Measurements from ENCODE around the gene MDGA2.

MDGA2 gene

DNA sequence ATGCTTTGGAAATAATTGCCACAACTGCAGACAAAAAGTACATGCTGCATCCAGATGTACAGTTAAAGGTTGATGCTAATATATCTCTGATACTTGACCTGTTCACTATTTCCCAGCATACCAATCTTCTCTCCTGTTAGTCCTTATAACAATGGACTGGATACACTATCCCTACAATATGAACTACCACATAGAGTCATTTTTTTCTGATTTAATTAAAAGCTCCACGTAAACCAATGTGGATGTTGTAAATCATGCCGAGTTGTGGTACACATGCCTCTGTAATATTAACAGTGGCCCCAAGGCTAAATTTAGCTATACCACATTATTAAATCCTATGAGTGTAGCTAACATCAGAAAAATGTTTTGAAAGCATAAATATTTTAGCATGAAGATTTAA is 554.8 kb downstream of the MDGA2 start:
- no peak for DNase-seq (ENCODE audit: low spot score)

DNA sequence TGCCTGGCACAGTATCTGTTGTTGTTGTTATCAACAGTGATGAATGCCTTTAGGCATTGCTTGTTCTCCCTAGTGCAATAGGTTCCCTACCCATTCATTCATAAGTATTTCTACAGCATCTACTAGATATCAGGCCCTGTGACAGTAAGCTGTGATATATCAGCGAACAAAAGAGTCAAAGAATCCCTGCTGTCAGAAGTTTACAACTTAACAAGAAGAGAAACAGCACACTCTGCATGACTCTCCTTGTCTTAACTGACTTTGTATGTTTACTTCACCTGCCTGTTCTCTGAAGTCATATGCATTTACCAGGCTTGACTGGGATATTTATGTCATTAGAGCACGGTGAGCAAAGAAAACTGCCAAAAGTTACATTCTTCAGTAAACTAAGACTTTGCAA is 571.6 kb downstream of the MDGA2 start:
- no peak for DNase-seq (ENCODE audit: low spot score)

DNA sequence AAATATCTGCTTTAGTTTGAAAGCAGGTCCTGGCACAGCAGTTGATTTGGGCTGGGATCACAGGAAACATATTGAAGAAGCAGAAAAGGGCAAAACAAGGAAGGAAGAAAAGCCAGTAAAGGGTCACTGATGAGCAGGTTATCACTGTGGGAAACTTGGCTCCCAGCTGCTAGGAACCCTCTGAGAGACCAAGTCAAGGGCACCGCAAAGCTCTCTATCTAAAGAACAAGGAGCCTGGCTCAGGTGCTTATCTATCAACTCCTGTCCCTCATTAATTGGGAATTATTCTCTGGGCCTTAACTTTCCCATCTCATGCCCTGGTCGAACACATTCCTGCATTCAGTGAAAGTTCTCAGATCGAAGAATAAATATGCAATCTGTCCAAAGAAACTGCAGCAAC is 572.9 kb downstream of the MDGA2 start:
- DNase-seq (ENCODE audit: low spot score) = no peak

DNA sequence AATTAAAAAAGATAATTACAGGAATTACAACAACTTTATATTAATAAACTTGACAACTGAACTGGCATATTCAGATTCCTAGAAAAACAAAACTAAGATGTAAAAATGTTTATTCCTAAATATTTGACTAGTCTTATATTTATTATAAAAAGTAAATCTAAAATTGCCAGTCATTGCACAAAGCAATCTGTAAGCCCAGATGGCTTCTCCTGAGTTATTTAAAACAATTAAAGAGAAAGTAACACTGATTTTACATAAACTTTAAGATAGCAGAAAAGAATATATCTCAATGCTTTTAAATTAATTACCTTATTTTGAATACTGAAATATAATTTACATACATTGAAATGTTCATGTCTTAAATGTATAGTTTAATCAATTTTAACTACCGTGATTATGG is 589.7 kb downstream of the MDGA2 start:
- no peak for DNase-seq (ENCODE audit: low spot score)

DNA sequence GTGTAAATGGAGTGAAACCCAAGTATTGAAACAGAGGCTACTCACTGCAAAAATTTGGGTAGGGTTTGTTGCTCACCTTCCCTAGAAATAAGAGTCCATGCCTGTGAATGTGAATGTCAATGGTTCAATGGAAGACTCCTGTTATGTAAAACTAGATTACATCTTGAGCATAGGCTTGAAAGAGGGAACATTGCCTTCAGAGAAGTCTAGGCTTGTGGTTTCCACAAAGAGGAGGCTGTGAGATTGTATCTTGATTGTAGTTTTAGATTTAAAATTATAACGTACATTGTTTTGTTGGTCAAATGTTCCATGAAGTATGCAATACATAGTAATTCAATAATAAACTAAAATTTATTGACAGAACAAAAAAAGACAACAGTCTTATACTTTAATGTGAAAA is 610.1 kb downstream of the MDGA2 start:
- no peak for DNase-seq (ENCODE audit: low spot score)

DNA sequence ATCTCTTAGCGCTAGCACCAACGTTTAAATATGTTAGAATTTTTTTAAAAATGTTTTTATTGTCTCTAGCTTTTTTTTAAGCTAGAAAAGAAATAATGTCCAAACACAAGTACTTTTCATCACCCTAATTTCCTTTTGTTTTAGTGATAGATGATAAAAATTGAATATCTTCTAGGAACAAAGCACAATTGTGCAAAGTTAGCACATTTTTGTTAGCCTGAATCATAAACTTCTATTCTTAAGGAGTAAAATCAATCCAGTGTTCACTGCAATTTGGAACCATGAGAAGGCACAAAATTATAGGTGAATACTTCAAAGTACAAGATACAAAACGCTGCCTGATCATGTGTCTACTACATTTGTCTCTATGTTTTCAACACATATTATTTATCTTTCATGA is 615.4 kb downstream of the MDGA2 start:
- no peak for DNase-seq (ENCODE audit: low spot score)

DNA sequence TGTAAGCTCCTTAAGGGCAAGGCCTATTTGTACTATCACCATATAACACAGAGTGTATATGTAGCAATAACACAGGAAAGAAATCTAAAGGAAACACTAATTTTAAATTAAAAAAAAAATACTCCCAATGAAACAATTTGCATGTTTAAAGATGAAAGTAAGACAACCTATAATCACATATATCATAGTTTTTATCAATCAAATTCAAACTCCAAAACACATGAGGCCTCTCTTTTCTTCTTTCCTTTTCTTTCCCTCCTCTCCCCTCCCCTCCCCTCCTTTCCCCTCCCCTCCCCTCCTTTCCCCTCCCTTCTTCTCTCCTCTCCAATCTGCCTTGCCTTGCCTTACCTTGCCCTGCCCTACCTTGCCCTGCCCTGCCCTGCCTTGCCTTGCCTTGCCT is 618.0 kb downstream of the MDGA2 start:
- DNase-seq (ENCODE audit: low spot score) = no peak

DNA sequence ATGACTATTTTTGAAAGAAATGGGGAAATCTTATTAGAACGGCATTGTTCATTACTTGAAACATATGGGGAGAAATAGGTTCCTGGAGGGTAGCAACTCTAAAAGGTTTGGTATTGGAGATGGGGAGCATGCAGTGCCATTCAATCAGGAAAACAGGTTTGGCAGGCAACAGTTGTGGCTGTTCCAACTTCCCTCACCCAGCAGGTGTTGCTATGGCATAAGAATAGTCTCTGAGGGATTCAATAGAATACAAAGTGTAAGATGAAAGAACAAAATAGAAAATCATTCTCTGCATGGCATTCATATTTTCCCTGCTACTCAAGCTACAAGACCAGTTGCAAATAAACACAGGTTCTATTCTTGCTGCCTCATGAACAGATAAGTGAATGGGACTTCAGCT is 630.6 kb downstream of the MDGA2 start:
- DNase-seq (ENCODE audit: low spot score) = peak; percentile 41

DNA sequence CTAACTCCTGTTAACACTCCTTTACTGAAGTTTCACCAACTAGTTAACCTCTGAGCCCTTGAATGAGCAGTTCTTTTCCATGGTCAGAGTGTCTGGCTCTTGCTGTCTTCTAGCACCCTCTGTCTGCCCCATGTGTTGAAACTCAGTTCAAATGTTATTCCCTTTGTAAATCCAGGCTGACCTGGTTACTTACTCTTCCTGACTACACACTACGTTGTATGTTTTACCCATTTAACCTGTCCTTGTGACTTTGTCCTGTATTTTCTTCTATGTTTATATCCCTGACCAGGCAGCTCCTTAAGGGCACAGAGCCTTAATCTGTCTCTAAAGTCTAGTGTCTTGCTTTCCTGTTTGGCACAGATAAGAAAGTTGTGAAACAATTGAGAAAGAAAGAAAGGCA is 634.9 kb downstream of the MDGA2 start:
- DNase-seq (ENCODE audit: low spot score) = peak; percentile 45

DNA sequence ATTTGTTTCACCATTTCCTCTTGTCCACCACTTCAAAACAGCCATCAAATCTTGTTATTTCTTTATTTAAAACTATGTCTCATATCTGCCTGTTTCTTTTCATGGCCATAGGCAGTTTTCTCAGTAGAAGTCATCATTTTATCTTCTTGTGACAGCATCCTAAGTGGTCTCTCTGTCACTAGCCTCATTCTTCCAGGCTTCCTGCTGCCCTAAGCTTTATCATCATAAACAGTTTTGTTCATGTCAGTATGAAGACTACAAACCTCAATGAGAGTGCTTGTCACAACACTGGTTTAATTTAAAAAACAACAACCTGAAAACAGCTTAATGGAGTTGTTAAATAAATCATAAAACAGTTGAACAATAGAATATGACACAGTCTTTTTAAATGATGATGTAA is 636.1 kb downstream of the MDGA2 start:
- no peak for DNase-seq (ENCODE audit: low spot score)

DNA sequence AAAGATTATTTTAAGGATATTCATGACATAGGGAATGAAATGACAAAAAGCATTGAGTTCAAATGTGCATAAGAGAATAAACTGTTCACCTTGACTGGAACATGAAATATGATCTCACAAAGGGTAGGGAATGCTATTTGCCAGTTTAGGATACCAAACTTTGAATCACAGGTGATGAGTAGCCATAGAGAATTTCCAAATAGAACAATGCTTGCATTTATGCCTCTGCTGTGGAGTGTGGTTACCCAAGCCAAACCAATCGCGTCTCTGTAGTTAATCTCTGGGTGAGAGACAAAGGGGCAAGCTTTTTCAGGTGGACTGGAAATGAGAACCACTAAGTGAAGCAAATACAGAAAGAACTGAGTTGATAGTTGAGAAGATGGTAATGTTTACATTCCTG is 652.7 kb downstream of the MDGA2 start:
- no peak for DNase-seq (ENCODE audit: low spot score)

DNA sequence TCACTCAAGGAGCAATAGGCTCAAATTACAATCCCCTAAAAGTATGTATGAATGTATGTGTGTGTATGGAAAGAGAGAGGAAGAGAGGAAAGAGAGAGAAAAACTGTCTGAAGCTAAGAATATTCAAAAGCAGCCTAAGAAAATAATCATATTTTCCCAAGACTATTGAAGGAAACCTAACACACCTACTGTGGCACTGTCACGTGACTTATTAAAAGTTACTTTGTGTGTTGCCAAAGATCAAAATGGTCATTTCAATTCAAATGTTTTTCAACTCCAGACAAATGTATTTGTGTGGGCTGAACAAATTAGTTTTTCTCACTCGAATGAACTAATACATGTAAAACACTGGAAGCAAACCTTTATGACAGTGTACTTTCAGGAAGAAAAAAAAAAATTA is 654.9 kb downstream of the MDGA2 start:
- DNase-seq (ENCODE audit: low spot score) = no peak

DNA sequence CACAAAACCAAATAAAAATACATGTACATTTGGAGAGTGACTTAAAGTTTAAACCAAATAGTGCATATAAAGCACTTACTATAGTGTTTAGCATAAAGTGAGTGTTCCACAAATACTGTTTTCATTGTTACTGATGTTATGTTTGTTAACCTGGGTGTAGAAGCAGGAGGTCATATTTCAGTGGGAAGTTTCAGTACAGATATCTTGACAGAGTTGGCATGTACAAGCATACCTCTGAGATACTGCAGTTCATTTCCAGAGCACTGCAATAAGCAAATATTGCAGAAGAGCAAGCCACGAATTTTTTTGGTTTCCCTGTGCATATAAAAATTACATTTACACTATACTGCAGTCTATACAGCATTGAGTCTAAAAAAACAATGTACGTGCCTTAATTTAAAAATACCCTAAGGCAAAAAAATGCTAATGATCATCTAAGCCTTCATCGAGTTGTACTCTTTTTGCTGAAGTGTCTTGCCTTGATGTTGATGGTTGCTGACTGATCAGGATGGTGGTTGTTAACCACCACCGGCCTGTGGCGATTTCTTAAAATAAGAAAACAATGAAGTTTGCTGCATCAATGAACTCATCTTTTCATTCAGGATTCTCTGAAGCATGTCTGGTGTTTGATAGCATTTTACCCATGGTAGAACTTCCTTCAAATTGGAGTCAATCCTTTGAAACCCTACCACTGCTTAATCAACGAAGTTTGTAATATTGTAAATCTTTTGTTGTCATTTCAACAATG is 662.7 kb downstream of the MDGA2 start:
- DNase-seq (ENCODE audit: low spot score) = no peak

DNA sequence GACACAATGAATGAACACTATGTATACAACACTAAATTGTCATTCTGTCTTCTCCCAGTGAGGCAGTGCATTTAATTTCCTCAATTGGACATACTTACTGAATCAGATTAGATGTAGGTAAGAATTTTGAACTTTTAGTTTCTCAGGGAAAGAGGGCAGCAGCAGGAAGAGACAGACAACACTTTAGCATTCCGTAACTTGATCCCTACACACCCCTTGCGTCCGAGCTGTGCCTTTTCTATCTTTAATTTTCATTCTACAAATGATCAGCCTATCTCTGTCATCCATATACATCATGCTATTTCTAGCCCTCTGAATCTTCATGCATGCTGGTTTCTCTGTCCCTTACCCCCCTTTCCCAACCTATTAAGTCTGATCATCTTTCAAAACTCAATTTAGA is 665.8 kb downstream of the MDGA2 start:
- DNase-seq (ENCODE audit: low spot score) = no peak

DNA sequence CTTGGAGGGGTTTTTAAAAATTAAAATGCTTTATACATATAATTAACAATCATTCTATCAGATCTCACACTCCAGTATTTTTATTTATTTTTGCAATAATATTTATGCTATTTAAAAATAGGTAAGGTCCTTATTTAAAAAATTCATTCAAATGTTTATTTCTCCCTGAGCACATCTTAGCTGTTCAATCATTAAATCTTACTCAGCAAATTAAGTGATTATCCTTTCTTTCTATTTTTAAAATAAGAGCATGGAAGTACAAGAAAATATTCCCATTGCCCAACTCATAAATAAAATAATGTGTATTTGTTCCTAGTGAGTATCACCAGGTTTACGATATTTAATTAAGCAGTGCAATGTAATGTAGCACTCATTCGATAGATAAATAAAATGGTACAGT is 666.7 kb downstream of the MDGA2 start:
- DNase-seq (ENCODE audit: low spot score) = no peak

DNA sequence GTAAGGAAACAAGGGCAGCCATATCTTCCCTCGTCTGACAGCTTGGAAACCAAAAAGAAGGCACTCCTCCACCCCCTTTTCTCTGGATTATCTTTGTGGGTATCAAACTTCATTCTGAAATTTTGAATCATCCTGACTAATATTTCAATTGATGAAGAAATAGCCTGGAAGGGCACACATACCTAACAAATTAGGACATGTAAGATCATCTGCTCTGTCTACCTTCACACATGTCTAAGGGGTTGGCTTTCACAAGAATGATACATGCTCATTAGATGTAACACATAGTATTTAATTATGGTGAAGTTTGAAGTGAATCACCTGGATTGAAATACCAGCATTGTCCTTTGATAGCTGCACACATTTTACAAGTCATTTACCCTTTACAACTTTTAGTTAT is 675.7 kb downstream of the MDGA2 start:
- DNase-seq (ENCODE audit: low spot score) = no peak

DNA sequence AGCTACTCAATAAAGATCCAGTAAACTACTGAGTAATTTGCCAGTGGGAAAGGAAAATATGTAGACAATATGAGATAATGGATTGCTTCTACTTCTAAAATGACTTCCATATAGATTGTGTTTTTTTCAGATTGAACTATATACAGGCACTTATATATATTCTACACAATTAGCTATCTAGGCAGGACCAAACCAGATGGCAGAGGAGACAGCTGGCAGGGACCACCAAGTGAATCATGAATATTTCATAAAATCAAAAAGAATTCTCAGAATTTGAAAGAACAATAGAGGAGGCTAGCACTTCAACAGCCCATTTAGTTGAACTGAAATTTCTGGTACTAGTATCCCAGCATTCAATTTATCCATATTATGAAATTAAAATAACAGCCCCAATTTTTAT is 685.8 kb downstream of the MDGA2 start:
- no peak for DNase-seq (ENCODE audit: low spot score)

DNA sequence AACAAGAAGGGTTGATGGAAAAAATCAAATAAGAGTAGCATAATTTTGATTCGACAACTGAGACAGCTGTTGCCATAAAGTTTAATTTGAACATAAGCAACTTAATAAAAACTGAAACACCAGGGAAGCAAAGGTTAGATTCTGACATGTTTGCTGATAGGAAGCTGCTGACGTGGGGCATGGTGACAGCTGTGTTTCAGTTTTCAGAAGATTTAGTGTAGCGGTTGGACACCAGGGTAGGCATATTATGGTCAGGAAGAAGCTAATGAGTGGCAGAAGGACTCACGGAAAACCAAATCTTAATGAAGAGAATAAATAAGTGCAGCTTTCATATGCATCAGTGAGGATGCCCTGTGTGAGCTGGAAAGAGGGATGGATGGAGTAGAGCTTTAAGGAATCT is 687.1 kb downstream of the MDGA2 start:
- no peak for DNase-seq (ENCODE audit: low spot score)

DNA sequence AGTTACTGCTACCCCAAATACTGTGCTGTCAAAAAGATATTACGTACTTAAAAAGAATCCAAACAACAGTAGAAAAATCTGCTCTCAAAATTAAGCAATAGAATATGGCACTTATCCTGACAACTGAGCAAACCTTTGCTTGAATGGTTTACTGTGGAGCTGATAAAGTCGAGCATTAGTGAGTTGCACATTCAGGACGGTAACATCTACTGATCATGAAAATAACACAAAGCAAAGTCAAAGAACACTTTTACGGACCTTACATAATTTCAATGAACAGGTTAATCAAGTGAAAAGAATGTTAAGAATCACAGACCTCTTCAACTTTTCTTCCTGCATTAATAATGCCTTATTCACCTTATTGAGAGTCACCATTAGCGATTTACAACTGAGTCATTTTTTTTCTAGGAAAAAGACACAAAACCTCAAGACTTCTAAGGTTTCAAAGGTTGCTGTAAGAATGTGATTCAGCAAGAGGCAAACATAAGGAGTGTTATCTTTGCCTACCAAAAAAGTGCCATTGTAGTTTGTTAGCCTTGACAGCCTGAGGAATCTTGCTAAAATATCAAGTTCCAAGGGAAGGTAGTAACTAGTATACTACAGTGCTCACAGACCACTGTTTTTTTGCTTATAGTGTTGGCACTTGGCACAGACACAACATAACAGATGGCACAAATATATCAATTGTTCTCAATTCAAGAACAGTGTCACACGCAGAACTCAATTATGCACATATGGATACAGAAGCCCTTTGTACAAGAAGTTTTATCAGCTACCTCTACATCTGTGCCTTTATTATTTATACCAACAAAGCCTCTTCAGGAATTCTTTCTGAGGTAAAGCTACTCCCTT is 689.6 kb downstream of the MDGA2 start:
- peak; percentile 5 for DNase-seq (ENCODE audit: low spot score)

DNA sequence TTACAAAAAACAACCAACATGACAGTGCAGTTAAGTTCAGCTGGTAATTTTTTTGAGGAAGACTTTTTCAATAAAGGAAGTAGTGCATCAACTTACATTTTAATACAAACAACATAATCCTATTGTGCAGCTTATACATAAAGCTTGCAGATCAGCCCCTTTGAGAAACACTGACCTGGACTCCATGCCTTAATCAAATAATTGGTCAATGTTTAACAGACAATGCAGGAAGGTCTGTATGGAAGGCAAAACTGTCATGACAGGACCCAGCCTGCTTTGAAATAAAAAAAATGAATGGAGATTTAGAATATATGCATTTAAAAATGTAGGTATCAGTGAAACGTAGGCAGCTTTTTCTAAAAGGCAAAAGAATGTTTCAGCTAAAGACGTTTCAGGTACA is 702.1 kb downstream of the MDGA2 start:
- DNase-seq (ENCODE audit: low spot score) = no peak

DNA sequence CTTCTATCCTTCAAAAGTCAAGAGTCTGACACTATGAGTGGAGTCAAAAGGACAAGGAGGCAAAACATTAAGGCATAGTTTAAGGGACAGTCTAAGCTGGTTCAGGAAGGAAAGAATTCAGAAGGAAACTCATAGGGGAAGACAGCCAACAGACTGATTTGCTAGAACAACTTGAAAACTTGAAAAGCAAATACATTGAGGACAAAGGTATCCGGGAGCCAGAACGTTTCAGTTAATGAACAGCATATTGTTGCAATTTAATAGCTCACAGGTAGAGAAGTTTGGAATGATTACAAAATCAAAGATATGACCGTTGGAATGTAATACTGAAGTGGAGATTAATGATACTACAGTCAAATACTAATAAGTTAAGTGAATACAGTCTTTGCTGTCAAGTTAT is 711.0 kb downstream of the MDGA2 start:
- DNase-seq (ENCODE audit: low spot score) = no peak

DNA sequence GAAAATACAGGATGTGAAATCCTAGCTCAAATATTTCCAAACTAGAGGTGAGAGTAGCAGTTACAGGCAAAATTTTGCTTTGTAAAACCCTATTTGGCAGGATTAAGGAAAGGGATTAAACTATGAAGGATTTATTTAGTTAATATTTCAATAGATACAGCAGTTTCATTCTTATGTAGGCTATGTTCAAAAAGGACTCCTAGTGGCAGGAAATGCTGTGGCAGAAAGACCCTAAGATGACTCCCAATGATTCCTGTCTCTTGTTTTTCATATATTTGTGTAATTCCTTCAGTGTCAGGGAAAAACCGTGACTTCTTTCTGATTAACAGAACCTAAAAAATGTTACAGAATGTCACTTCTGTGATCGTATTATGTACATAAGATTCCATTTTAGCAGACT is 724.3 kb downstream of the MDGA2 start:
- DNase-seq (ENCODE audit: low spot score) = no peak

DNA sequence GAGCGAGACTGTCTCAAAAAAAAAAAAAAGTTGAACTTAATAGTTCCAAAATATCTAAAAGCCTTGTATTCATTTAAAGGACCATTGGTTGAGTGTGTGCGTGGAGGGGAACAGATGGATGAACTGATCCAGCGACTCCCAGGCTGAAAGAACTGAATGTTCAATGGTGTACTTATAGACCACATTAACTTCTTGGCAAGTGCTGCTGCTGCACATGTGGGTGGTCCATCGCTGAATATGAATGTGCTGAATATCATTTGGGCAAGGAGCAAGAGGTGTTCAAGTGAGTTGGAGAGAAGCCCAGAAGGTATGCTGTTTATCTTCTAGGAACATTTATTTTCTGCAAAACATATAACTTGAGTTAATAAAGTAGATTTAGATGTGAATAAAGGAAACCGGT is 734.8 kb downstream of the MDGA2 start:
- no peak for DNase-seq (ENCODE audit: low spot score)

DNA sequence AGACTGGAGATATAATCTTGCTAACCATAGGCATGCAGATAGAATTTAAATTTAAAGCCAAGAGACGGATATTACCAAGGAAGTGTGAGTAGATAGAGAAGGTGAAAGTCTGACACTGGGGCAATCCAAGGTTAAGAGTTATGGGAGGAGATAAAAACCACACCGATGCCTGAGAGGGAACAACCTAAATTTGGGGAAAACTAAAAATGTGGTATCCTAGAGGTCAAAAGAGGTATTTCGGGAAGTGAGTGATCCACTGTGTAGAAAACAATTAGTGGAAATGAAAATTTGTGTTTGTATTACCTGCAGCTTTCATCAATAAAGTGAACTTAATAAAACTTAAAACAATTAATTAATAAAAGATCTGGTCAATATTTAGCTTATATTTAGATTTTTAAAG is 754.9 kb downstream of the MDGA2 start:
- DNase-seq (ENCODE audit: low spot score) = no peak
